Dedifferentiated amniotic fluid mesenchymal stem cell (primary cell): Measurements from ENCODE around the gene WDFY4.

Experiments used
- DNase-seq: peaks from one replicate; pipeline ENCODE4 v3.0.0-alpha.2; 2016; ENCODE audit errors: extremely low spot score

Gene WDFY4

GRCh38 chr10:48792687-48793096 is 108.0 kb downstream of the WDFY4 start:
- DNase-seq: no peak

GRCh38 chr10:48794074-48794473 is 109.4 kb downstream of the WDFY4 start:
- DNase-seq: no peak

GRCh38 chr10:48796713-48797245 is 112.1 kb downstream of the WDFY4 start:
- no peak for DNase-seq

DNA sequence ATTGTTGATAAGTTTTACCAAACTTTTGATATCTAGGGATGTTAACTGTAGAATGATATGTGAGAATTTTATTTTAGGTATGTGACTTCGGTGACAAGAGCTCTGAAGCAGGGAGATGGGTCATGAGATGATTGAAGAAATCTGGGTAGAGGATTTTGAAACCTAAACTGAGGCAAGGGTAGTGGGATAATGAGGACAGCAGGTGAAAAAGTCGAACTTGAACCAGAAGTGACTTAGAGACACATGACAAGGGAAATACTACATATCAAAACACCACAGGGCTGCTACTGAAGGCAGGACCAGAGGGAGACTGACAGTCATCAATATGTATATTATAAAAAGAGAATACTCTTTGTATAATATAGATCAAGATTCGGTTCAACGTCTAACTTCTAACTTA is 113.2 kb downstream of the WDFY4 start:
- no peak for DNase-seq

- DNase-seq: no peak
These were observed 114.0 kb downstream of the WDFY4 start for GRCh38 chr10:48798481-48799254.

DNA sequence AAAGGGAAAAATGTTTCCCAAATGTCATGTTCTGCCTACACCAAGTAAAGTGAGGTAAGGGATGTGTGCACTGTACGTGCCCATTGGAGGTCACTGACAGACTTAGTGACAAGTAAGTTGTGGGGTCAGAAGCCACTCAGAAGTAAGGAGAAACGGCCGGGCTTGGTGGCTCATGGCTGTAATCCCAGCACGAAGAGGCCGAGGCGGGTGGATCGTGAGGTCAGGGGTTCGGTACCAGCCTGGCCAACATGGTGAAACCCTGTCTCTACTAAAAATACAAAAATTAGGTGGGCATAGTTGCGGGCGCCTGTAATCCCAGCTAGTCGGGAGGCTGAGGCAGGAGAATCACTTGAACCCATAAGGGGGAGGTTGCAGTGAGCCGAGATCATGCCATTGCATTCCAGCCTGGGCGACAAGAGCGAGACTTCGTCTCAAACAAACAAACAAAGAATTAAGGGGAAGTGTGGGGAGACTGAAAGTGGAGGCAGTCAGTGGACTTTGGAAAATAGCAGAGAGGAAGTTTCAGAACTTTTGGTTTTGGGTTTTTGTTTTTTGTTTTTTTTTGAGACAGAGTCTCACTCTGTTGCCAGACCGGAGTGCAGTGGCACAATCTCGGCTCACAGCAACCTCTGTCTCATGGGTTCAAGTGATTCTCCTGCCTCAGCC is 114.8 kb downstream of the WDFY4 start:
- no peak for DNase-seq

GRCh38 chr10:48800007-48800675 is 115.5 kb downstream of the WDFY4 start:
- no peak for DNase-seq

GRCh38 chr10:48801001-48801421 is 116.3 kb downstream of the WDFY4 start:
- DNase-seq: no peak

DNA sequence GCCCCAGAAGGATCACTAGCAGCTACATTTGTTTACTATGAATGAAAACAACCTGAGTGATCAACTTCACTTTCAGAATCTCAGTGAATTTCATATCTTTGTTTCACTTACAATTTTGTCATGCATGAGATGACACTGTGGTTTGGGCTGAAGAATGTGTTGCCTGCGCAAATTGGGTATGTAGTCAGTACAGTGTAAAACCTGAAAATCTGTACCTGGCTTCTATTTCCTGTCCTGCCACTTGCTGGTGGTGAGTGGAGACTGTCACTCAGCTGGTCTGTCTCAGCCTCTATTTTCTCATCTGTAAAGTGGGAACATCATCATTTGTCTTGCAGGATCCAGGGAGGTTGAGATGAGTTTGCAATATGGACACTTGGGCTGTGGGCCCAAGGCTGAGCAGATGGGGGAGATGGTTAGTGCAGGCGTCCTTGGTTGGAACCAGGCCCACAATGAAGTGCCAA is 118.0 kb downstream of the WDFY4 start:
- no peak for DNase-seq

GRCh38 chr10:48803801-48804584 is 119.3 kb downstream of the WDFY4 start:
- DNase-seq: no peak

GRCh38 chr10:48804740-48805182 is 120.1 kb downstream of the WDFY4 start:
- DNase-seq: no peak

GRCh38 chr10:48805411-48805810 is 120.7 kb downstream of the WDFY4 start:
- no peak for DNase-seq

DNA sequence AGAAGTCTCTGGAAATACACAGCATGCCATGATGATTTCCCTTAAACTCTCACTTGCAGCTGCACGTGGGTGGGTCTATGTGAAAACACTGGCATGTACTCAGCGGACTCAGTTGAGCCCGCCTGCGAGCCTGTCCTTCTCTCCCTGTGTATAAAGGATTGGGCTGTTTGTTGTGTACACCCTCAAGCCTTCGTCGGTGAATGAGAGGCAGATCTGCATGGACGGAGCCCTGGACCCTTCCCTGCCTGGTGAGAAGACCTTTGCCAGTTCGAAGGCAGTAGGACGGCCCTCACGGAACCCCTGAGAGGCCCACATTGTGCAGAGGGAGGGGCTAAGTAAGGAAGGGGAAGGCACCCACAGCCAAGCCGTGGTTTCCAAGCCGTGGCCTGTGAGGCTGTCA is 121.2 kb downstream of the WDFY4 start:
- no peak for DNase-seq

DNA sequence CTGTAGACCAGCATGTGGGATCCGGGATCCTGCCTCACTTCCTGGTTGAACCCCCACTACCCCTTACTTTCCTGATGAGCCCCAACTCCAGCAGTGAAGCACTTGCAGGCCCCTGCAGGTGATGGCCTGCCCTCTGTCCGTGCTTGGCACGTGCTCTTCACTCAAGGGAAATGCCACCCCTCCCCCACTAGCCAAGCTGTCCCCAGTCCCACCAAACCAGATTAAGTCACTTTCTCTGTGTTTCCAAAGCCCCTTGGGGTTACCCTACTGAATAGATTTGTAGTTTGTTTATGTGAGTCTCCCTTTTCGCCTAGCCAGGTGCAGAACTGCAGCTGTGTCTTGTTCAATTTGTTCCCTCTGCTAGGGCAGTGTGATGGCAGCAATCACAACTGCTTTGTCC is 121.7 kb downstream of the WDFY4 start:
- no peak for DNase-seq

DNA sequence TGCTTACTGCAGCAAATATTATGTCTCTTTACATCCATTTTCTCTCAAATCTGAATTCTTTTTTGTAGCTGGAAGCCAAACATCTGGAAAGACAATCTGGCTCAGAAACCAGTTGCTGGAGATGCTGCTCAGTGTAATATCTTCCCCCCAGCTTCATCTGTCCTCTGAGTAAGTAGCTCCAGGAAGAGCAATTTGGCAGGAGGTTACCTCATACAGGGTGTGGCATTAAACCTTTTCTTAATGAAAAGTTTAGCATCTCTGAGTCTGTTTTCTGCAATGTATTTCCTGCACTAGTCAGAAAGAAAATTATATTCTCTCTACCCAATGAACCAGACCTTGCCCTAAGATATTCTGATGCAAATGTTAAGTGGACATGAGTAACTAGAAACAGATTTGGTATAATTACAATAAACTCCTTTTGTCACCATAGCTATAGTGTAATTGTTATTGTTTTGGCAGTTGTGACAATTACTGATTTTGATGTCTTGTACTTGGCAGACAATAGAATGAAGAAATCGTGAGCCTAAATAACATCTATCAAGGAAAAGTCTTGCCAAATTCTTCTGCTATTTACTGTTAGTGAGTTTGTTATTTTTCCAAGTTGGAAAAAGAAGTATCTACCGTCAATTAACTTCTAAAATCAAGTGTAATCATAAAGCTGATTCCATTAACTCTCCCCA is 123.3 kb downstream of the WDFY4 start:
- DNase-seq: no peak

DNA sequence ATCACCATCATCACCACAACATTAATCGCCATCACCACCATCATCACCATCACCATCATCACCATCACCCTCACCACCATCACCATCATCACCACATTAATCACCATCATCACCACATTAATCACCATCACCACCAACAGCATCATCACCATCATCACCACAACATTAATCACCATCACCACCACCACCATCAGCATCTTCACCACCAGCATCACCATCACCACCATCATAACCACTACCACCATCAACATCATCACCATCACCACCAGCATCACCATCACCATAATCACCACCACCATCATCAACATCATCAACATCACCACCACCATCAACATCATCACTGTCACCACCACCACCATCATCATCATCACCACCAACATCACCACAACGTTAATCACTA is 124.6 kb downstream of the WDFY4 start:
- no peak for DNase-seq

DNA sequence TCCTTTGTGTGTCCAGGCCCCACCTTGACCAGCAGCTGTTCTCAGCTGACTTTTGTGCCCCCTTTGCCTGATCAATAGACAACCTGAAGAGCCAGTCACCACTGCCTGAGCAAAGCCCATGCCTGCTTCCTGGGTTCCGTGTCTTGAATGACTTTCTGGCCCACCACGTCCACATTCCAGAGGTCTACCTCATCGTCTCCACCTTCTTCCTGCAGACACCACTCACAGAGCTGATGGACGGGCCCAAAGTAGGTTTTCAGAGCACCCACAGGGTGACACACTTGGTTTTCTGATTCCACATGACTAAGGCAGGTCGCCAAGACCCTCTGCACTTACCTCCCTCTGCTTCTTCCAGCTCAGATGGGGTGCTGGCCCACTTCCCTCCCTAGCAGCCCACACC is 126.8 kb downstream of the WDFY4 start:
- no peak for DNase-seq

GRCh38 chr10:48811917-48812316 is 127.2 kb downstream of the WDFY4 start:
- no peak for DNase-seq

GRCh38 chr10:48813291-48813690 is 128.6 kb downstream of the WDFY4 start:
- no peak for DNase-seq

GRCh38 chr10:48813825-48814224 is 129.2 kb downstream of the WDFY4 start:
- DNase-seq: no peak

DNA sequence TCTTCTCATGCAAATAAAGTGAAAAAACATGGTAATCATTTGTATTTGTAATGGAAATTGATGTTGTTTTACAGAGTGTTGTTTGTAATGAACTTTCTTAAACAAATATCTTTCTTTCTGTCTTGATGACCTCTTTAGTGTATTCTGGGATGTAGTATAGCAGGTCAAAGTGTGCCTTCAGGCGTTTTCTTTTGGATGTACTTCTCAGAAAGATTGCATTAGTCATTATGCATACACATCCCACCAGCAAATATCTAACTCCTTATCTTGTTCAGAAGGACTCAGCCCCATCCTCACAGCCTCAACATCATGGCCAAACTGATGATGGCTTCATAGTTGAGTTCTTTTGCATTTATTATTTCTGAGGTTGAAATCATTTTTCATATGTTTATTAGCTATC is 130.3 kb downstream of the WDFY4 start:
- no peak for DNase-seq
